BJ (cell line): ENCODE data around the gene WDR82. TPM values are rescaled to one million over a fixed set of nuclear protein-coding genes. Genes with fewer than 3 reads are reported as not detected.
A peak's percentile ranks its signal among the peaks of the same experiment; 100 is the strongest.

ENCODE experiments used
- CTCF ChIA-PET: fragments of 350-600 bp; formaldehyde crosslinking; extraction: SDS; loops from one replicate; lab custom pipeline; 2021; ENCODE audit warnings: antibody characterized with exemption, inconsistent platforms; lab: Yijun Ruan, JAX
- POLR2A ChIA-PET: fragments of 300-600 bp; sonication (Branson Sonifier 250); formaldehyde crosslinking; extraction: SDS; loops from one replicate; lab custom pipeline; 2021; ENCODE audit warnings: antibody characterized with exemption; lab: Charles Lee
- DNase-seq: peaks from one replicate; pipeline ENCODE4 v3.0.0-alpha.2; 2011; ENCODE audit warnings: low read depth
- H3K27me3 ChIP-seq: 2 replicates; pipeline ENCODE4 v1.6.0; 2011; ENCODE audit warnings: low read length; ENCODE audit not compliant: control insufficient read depth, insufficient read depth
- H3K36me3 ChIP-seq: 2 replicates; pipeline ENCODE4 v1.5.1; 2011; ENCODE audit warnings: low read length; ENCODE audit not compliant: control insufficient read depth, insufficient read depth
- H3K4me3 ChIP-seq: 2 replicates; pipeline ENCODE4 v1.5.1; 2011; ENCODE audit warnings: low read depth, mild to moderate bottlenecking, control low read depth, low read length
- polyA plus RNA-seq: library from polyadenylated mRNA; depleted of rRNA; stranded (reverse); fragments of >200 nt; gene quantifications from 2 replicates; pipeline ENCODE4 v1.2.3, GENCODE V29; 2011
- TF ChIP-seq, protein P1 (sequence below): IDR thresholded peaks from 2 replicates; pipeline ENCODE4 v1.5.1; 2011; ENCODE audit warnings: low read depth, mild to moderate bottlenecking, control low read depth, inconsistent platforms, low read length, moderate library complexity; ENCODE audit not compliant: insufficient read depth

WDR82 gene
- polyA plus RNA-seq, 1 experiment = 42.3 TPM

DNA sequence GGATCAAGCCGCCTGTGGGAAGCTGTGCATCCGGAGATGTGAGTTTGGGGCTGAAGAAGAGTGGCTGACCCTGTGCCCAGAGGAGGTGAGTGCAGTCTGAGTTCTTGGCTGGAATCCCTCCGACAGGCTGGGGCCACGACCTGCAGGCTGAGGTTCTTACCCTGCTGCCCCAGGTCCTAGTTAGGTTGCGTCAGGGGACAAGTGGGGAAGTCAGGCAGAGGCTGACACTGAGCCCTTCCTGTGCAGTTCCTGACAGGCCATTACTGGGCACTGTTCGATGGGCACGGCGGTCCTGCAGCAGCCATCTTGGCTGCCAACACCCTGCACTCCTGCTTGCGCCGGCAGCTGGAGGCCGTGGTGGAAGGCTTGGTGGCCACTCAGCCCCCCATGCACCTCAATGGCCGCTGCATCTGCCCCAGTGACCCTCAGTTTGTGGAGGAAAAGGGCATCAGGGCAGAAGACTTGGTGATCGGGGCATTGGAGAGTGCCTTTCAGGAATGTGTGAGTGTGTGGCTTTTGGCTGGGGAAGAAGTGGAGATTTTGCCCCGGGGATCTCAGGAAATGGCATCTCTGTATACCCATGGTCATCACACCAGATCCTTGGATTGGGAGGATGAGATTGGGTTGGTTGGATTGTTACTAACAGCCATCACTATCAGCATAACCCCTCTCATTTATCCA is 31.6 kb downstream of the WDR82 start:
- peaks cover 15% of the 10 kb centered on the region for H3K36me3 ChIP-seq
- H3K27me3 ChIP-seq = no peaks in the 10 kb centered on the region
- ChIA-PET POLR2A (no interaction called here), CTCF (interaction anchor here (1.3 to 1.6 kb wide), 2 partner anchors 11 to 15 kb away, joined by 3 to 5 read pairs; no protein-coding TSS in a partner anchor)
- no peak for DNase-seq
- H3K4me3 ChIP-seq = no peak overlapping the region; the same call in 1 of the 2 replicates
- TF ChIP-seq, protein P1, sequence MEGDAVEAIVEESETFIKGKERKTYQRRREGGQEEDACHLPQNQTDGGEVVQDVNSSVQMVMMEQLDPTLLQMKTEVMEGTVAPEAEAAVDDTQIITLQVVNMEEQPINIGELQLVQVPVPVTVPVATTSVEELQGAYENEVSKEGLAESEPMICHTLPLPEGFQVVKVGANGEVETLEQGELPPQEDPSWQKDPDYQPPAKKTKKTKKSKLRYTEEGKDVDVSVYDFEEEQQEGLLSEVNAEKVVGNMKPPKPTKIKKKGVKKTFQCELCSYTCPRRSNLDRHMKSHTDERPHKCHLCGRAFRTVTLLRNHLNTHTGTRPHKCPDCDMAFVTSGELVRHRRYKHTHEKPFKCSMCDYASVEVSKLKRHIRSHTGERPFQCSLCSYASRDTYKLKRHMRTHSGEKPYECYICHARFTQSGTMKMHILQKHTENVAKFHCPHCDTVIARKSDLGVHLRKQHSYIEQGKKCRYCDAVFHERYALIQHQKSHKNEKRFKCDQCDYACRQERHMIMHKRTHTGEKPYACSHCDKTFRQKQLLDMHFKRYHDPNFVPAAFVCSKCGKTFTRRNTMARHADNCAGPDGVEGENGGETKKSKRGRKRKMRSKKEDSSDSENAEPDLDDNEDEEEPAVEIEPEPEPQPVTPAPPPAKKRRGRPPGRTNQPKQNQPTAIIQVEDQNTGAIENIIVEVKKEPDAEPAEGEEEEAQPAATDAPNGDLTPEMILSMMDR = no peak

GRCh38 chr3:52246264-52246620 is 32.2 kb downstream of the WDR82 start:
- DNase-seq = no peak
- TF ChIP-seq, protein P1 = no peak
- ChIA-PET CTCF (interaction anchor here (0.7 to 1.6 kb wide), 5 partner anchors 9 to 93 kb away, joined by 3 to 5 read pairs (median 3); no protein-coding TSS in a partner anchor), POLR2A (no interaction called here)
- no peaks in the 10 kb centered on the region for H3K27me3 ChIP-seq
- peak overlapping the region; percentile 53 for H3K4me3 ChIP-seq
- peaks cover 15% of the 10 kb centered on the region for H3K36me3 ChIP-seq

DNA sequence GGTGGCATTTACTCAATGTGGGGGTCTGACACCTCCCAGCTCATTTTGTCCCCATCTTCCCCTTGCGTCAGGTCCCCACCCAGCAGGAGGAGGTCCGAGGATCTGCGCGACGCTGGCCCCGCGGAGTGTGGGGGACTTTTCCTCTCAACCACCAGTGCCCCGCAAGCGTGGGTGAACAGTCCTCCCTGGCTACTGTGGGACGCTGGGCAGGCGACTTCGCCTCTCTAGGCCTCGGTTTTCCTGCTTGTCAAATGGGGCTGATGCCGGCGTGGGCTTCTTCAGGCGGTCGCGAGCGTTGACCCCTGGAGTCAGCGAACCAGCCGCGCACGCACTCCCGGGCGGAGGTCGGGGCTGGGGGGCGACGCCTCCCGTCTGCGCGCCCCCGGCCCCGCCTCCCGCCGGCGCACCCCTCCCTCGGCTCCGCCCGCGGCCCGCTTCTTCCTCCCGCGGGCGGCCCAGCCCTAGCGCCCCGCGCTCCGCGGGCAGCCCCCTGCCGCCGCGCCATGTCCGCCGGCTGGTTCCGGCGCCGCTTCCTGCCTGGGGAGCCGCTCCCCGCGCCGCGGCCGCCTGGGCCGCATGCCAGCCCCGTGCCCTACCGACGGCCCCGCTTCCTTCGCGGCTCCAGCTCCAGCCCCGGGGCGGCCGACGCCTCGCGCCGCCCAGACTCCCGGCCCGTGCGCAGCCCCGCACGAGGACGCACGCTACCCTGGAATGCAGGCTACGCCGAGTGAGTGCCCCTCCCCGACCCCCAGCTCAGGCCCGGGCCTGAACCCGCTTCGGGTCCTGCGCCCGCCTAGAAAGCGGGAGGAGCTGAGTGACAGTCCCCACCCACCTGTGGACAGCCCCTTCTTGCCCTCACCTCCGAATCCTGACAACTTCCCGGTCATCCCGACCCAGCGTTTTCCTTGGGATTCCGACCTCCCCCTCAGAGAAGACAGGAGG is 32.9 kb downstream of the WDR82 start, which contains the start of gene PPM1M:
Gene PPM1M, plus strand, starts transcription at position 438 of the 942 bp plus-strand sequence. Its CDS starts 66 bp downstream, at position 504.
- DNase-seq = no peak
- TF ChIP-seq, protein P1 = no peak
- CTCF ChIA-PET = interaction anchor here (0.7 to 1.6 kb wide), 5 partner anchors 8 to 94 kb away, joined by 3 to 5 read pairs (median 3); no protein-coding TSS in a partner anchor
- H3K36me3 ChIP-seq = peaks cover 14% of the 10 kb centered on the region
- no peaks in the 10 kb centered on the region for H3K27me3 ChIP-seq
- POLR2A ChIA-PET = interaction anchor here (0.5 kb wide), 1 partner anchor 1680 kb away, joined by 3 read pairs; no protein-coding TSS in a partner anchor
- peak within 1 kb of the TSS; percentile 53 for H3K4me3 ChIP-seq

GRCh38 chr3:52243791-52244628 is 34.4 kb downstream of the WDR82 start:
- DNase-seq = no peak
- Histone ChIP-seq H3K27me3 (no peaks in the 10 kb centered on the region), H3K4me3 (no peak overlapping the region), H3K36me3 (peaks cover 4% of the 10 kb centered on the region)
- TF ChIP-seq, protein P1 = no peak
- ChIA-PET POLR2A (no interaction called here), CTCF (interaction anchor here (0.7 to 1.3 kb wide), 2 partner anchors 12 to 17 kb away, joined by 3 to 4 read pairs; no protein-coding TSS in a partner anchor)
